Body of pancreas (tissue), 4 donors: ENCODE data around the gene SLC38A10. TPM values are rescaled to one million over a fixed set of nuclear protein-coding genes. Genes with fewer than 3 reads are reported as not detected.

Experiments used
- ATAC-seq: fragments of 150-250 bp; one replicate; pipeline ENCODE4 v1.9.1; 2016
- DNase-seq, 4 donors: peaks; one replicate each; pipeline ENCODE4 v3.0.0-alpha.2; 2019
- H3K27ac ChIP-seq, 4 donors: fragments of 200-600 bp; sonication (generic); 1 replicate in 3 of 4; 2 replicates in 1 of 4; pipeline versions ENCODE4 v1.5.1 to v1.6.1; 2016 to 2019; ENCODE audit warnings: mild to moderate bottlenecking in 1 of 4, mixed read lengths in 1 of 4, moderate library complexity in 1 of 4
- H3K27me3 ChIP-seq, 2 donors: fragments of 200-600 bp; sonication (generic); one replicate each; pipeline ENCODE4 v1.6.0; 2016; ENCODE audit warnings: mild to moderate bottlenecking in 1 of 2
- H3K36me3 ChIP-seq, 2 donors: fragments of 200-600 bp; sonication (generic); replicated peaks in 1 of 2; 2 replicates each; pipeline ENCODE4 v1.5.1; 2016; ENCODE audit warnings: low read depth in 2 of 2; ENCODE audit not compliant: insufficient read depth in 1 of 2
- H3K4me1 ChIP-seq: fragments of 200-600 bp; sonication (generic); one replicate; pipeline ENCODE4 v1.6.0; 2016
- H3K4me3 ChIP-seq, 2 donors: fragments of 200-600 bp; sonication (generic); 1 replicate in 1 of 2; 2 replicates in 1 of 2; pipeline ENCODE4 v1.5.1; 2016 to 2019
- H3K9me3 ChIP-seq, 3 donors: fragments of 200-600 bp; sonication (generic); 1 replicate in 2 of 3; 2 replicates in 1 of 3; pipeline ENCODE4 v1.5.1; 2016
- CTCF ChIP-seq, 7 experiments: fragments of 450-650 bp in 4 of 7; fragments of 200-600 bp in 3 of 7; sonication (generic) in 3 of 7; IDR thresholded peaks; one replicate each; pipeline ENCODE4 v1.5.1; 2016 to 2019; ENCODE audit warnings: antibody characterized with exemption in 7 of 7
- POLR2A ChIP-seq, 3 donors: fragments of 450-650 bp; IDR thresholded peaks; one replicate each; pipeline ENCODE4 v1.6.1; 2016; ENCODE audit warnings: antibody characterized with exemption in 3 of 3, mild to moderate bottlenecking in 2 of 3
- WGBS, 2 donors: methylation state at CpG; one replicate each; pipeline ENCODE4 v1.1.5; 2017; 5-methylcytosine and 5-hydroxymethylcytosine counted together
- intact Hi-C: fragments of 100-400 bp; cut with DNase I; formaldehyde crosslinking; loops from one replicate; pipeline ENCODE4 v1.15.1; 2023
- total RNA-seq, 2 donors: library from RNA; depleted of rRNA; stranded (reverse); fragments of >200 nt; gene quantifications; one replicate each; pipeline ENCODE4 v1.1.0, GENCODE V29; 2016

The SLC38A10 gene
- total RNA-seq, 2 donors from 2014 or later, result 102 to 203 TPM

GRCh38 chr17:81334391-81334901 lies 39.3 kb upstream of the SLC38A10 start:
- 65% methylated on average over 12 of the region's 12 CpGs; no CpG with 5 or more reads in 1 of the 2 donors for WGBS, 2 donors
- ATAC-seq, result peak; percentile 16

GRCh38 chr17:81333616-81334368 lies 38.7 kb upstream of the SLC38A10 start:
- Histone ChIP-seq H3K9me3 (no peaks in the 10 kb centered on the region), H3K4me3 (no peak overlapping the region), H3K36me3 (no peaks in the 10 kb centered on the region), H3K27me3 (no peaks in the 10 kb centered on the region), H3K27ac (peak overlapping the region in 3 of 4 donors; percentile 54 to 77 (median 57)), H3K4me1 (peaks cover 69% of the 10 kb centered on the region)
- TF ChIP-seq POLR2A (IDR thresholded peaks at IDR 0.05) (no peak), CTCF (IDR thresholded peaks at IDR 0.05) (no peak)
- DNase-seq (no peak), ATAC-seq (no peak)
- WGBS, 2 donors, result 56 to 78% methylated on average over 12 to 15 of the region's 24 CpGs
- intact Hi-C loops, result no loop called here

More at GRCh38 chr17:81334391-81334901, 39.3 kb upstream of the SLC38A10 start:
- TF ChIP-seq POLR2A (IDR thresholded peaks at IDR 0.05) (no peak), CTCF (IDR thresholded peaks at IDR 0.05) (no peak)
- DNase-seq, result peak in 2 of 4 donors; percentile 49 to 63
- H3K4me3 ChIP-seq, result no peak overlapping the region
- H3K4me1 ChIP-seq, result peaks cover 69% of the 10 kb centered on the region
- H3K27ac ChIP-seq, result peak overlapping the region in 3 of 4 donors; percentile 54 to 77 (median 57)
- intact Hi-C loops, result no loop called here
- H3K36me3 ChIP-seq, result no peaks in the 10 kb centered on the region
- H3K27me3 ChIP-seq, result no peaks in the 10 kb centered on the region
- no peaks in the 10 kb centered on the region for H3K9me3 ChIP-seq

- H3K4me3 ChIP-seq, result no peak overlapping the region
- 79 to 81% methylated on average over 18 to 23 of the region's 23 CpGs for WGBS, 2 donors
- intact Hi-C loops, result no loop called here
- H3K27me3 ChIP-seq, result no peaks in the 10 kb centered on the region
- no peak for TF ChIP-seq CTCF (IDR thresholded peaks at IDR 0.05)
- no peak for TF ChIP-seq POLR2A (IDR thresholded peaks at IDR 0.05)
- ATAC-seq (no peak), DNase-seq (no peak)
- no peak overlapping the region for H3K27ac ChIP-seq
- peaks cover 69% of the 10 kb centered on the region for H3K4me1 ChIP-seq
- no peaks in the 10 kb centered on the region for H3K36me3 ChIP-seq
- H3K9me3 ChIP-seq, result no peaks in the 10 kb centered on the region
Observed at GRCh38 chr17:81332914-81333528, 37.9 kb upstream of the SLC38A10 start.

GRCh38 chr17:81332118-81332834 lies 37.2 kb upstream of the SLC38A10 start:
- TF ChIP-seq POLR2A (IDR thresholded peaks at IDR 0.05), result no peak
- no peak for TF ChIP-seq CTCF (IDR thresholded peaks at IDR 0.05)
- Histone ChIP-seq H3K4me1 (peaks cover 62% of the 10 kb centered on the region), H3K36me3 (no peaks in the 10 kb centered on the region), H3K4me3 (no peak overlapping the region), H3K27me3 (no peaks in the 10 kb centered on the region), H3K27ac (no peak overlapping the region), H3K9me3 (no peaks in the 10 kb centered on the region)
- DNase-seq (no peak), ATAC-seq (no peak)
- WGBS, 2 donors, result 81 to 82% methylated on average over 13 to 18 of the region's 18 CpGs
- intact Hi-C loops, result no loop called here
